Measurements from ENCODE around the gene CCND1.
A peak's percentile ranks its signal among the peaks of the same experiment; 100 is the strongest.
"Not testable (repeated sequence)": the region's sequence is repeated elsewhere in the genome, so short reads cannot be mapped to it uniquely, and the experiment has no call there.

The CCND1 gene

DNA sequence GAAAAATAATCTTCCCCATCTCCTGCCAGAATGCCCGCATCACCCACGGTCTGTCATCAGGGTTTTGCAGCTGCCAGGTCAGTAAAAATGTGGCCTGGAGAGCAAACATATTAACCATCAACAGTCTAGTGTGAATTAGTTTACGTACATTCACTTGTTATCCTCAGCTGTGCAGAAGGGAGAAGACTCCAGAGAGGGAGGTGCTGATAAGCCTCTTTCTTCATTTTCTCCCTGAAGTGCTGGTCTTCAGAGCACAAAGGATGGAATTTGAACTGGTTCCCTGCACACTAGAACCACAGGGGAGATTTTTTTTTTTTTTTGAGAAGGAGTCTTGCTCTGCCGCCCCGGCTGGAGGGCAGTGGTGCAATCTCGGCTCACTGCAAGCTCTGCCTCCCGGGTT lies 54.6 kb downstream of the CCND1 start:
- no peak for DNase-seq
- in situ Hi-C loops (cut with HindIII; ENCODE audit: low pct_ligation_motif_present, low pct_unique_long_range_greater_than_20kb, low sequenced_read_pairs) = no loop called here

DNA sequence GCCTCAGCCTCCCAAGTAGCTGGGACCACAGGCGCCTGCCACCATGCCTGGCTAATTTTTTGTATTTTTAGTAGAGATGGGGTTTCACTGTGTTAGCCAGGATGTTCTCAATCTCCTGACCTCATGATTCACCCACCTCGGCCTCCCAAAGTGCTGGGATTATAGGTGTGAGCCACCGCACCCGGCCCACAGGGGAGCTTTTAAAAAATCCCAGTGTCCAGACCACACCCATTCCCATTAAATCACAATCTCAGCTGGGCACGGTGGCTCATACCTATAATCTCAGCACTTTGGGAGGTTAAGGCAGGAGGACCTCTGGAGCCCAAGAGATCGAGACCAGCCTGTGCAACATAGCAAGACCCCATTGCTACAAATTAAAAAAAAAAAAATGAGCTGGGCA lies 55.0 kb downstream of the CCND1 start:
- in situ Hi-C loops (cut with HindIII; ENCODE audit: low pct_ligation_motif_present, low pct_unique_long_range_greater_than_20kb, low sequenced_read_pairs) = not testable (repeated sequence)

GRCh38 chr11:69696749-69697468 lies 56.0 kb downstream of the CCND1 start:
- in situ Hi-C loops (cut with HindIII; ENCODE audit: low pct_ligation_motif_present, low pct_unique_long_range_greater_than_20kb, low sequenced_read_pairs) = no loop called here
- no peak for DNase-seq

More for the DNA sequence above, 55.0 kb downstream of the CCND1 start:
- not testable (repeated sequence) for DNase-seq

DNA sequence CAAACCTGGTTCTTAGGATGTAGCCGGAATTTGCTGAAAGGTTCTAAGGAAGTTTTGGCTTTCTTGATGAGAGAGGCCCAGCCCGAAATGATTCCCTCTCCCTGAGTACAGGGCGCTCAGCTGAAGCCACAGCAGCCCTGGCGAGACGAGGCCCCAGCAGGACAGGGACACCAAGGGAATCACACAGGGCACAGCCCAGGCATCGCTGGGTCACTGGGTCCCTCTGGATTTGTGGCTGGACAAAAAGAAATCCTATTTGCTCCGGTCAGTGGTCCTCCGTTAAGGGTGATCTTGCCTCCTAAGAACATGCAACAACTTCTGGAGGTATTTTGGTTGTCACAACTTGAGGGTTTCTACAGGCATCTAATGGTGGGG lies 56.5 kb downstream of the CCND1 start:
- in situ Hi-C loops (cut with HindIII; ENCODE audit: low pct_ligation_motif_present, low pct_unique_long_range_greater_than_20kb, low sequenced_read_pairs) = no loop called here

GRCh38 chr11:69697861-69698260 lies 56.9 kb downstream of the CCND1 start:
- in situ Hi-C loops (cut with HindIII; ENCODE audit: low pct_ligation_motif_present, low pct_unique_long_range_greater_than_20kb, low sequenced_read_pairs) = no loop called here

More for the DNA sequence above, 56.5 kb downstream of the CCND1 start:
- DNase-seq = no peak

DNA sequence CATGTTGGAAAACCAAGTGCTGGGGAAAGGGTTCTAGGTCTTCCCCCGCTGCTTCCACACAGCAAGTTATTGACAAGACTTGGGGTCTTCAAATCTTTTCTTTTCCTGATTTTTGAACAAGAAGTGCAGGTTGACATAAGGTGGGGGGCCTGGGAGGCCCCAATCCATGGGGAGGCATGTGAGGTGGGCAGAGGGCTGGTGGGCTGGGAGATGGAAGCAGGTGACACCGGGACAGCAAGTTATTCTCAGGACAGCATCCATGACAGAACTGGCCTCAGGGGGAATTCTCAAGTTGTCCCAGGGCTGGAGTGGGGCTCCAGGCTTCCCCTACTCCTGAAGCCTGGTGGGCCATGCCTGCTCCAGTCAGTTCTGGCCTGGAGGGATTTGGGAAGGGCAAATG lies 57.4 kb downstream of the CCND1 start:
- no peak for DNase-seq
- in situ Hi-C loops (cut with HindIII; ENCODE audit: low pct_ligation_motif_present, low pct_unique_long_range_greater_than_20kb, low sequenced_read_pairs) = no loop called here

More at GRCh38 chr11:69697861-69698260, 56.9 kb downstream of the CCND1 start:
- DNase-seq = no peak

- DNase-seq = no peak
- in situ Hi-C loops (cut with HindIII; ENCODE audit: low pct_ligation_motif_present, low pct_unique_long_range_greater_than_20kb, low sequenced_read_pairs) = no loop called here
These were observed 58.3 kb downstream of the CCND1 start for GRCh38 chr11:69699213-69699612.

GRCh38 chr11:69700278-69701140 lies 59.6 kb downstream of the CCND1 start:
- in situ Hi-C loops (cut with HindIII; ENCODE audit: low pct_ligation_motif_present, low pct_unique_long_range_greater_than_20kb, low sequenced_read_pairs) = no loop called here
- peak; percentile 66 for DNase-seq

GRCh38 chr11:69702239-69702691 lies 61.3 kb downstream of the CCND1 start:
- DNase-seq = no peak
- in situ Hi-C loops (cut with HindIII; ENCODE audit: low pct_ligation_motif_present, low pct_unique_long_range_greater_than_20kb, low sequenced_read_pairs) = no loop called here

- DNase-seq = no peak
- in situ Hi-C loops (cut with HindIII; ENCODE audit: low pct_ligation_motif_present, low pct_unique_long_range_greater_than_20kb, low sequenced_read_pairs) = no loop called here
These were observed 62.0 kb downstream of the CCND1 start for GRCh38 chr11:69702769-69703452.

GRCh38 chr11:69703453-69703767 lies 62.5 kb downstream of the CCND1 start:
- DNase-seq = no peak
- in situ Hi-C loops (cut with HindIII; ENCODE audit: low pct_ligation_motif_present, low pct_unique_long_range_greater_than_20kb, low sequenced_read_pairs) = no loop called here

All from ACHN (cell line).